CD14-positive monocyte (primary cell): ENCODE measurements around the gene PDE4D. TPM values are rescaled to one million over a fixed set of nuclear protein-coding genes. Genes with fewer than 3 reads are reported as not detected.

ENCODE experiments used
- DNase-seq, 3 donors: peaks; one replicate each; pipeline ENCODE4 v3.0.0-alpha.2; 2011 to 2022
- H2AFZ ChIP-seq: 2 replicates; pipeline ENCODE4 v1.6.0; 2012; ENCODE audit warnings: mild to moderate bottlenecking, low read depth, low read length, inconsistent platforms; ENCODE audit not compliant: insufficient read depth, poor library complexity, severe bottlenecking
- H3K27ac ChIP-seq, 2 donors: 1 replicate in 1 of 2; 2 replicates in 1 of 2; pipeline ENCODE4 v1.5.1; 2012 to 2013; ENCODE audit warnings: low read length in 2 of 2, control low read depth in 1 of 2, inconsistent platforms in 1 of 2, low read depth in 1 of 2, mild to moderate bottlenecking in 1 of 2
- H3K27me3 ChIP-seq, 2 donors: one replicate each; pipeline versions ENCODE4 v1.6.0 to v1.6.1; 2011 to 2013; ENCODE audit warnings: low read length in 2 of 2; ENCODE audit not compliant: control insufficient read depth in 2 of 2, insufficient read depth in 2 of 2
- H3K36me3 ChIP-seq, 2 donors: replicated peaks in 1 of 2; 1 replicate in 1 of 2; 2 replicates in 1 of 2; pipeline versions ENCODE4 v1.5.1 to v1.6.1; 2012 to 2013; ENCODE audit warnings: low read length in 2 of 2, control low read depth in 1 of 2, inconsistent platforms in 1 of 2, mild to moderate bottlenecking in 1 of 2; ENCODE audit not compliant: insufficient read depth in 2 of 2, control insufficient read depth in 1 of 2
- H3K4me1 ChIP-seq, 2 donors: 1 replicate in 1 of 2; 2 replicates in 1 of 2; pipeline versions ENCODE4 v1.5.1 to v1.6.1; 2012 to 2013; ENCODE audit warnings: low read length in 2 of 2, control low read depth in 1 of 2, inconsistent platforms in 1 of 2, mild to moderate bottlenecking in 1 of 2, moderate library complexity in 1 of 2; ENCODE audit not compliant: insufficient read depth in 2 of 2, control insufficient read depth in 1 of 2
- H3K4me2 ChIP-seq: replicated peaks from 2 replicates; pipeline ENCODE3; 2012; ENCODE audit warnings: low read length, moderate library complexity, mild to moderate bottlenecking; ENCODE audit not compliant: poor library complexity, severe bottlenecking; ENCODE audit errors: extremely low read depth
- H3K4me3 ChIP-seq, 3 experiments: fragments of 200-600 bp in 1 of 3; sonication (generic) in 1 of 3; replicated peaks in 1 of 3; 1 replicate in 2 of 3; 2 replicates in 1 of 3; pipeline ENCODE4 v1.5.1; 2011 to 2013; ENCODE audit warnings: low read length in 3 of 3, mild to moderate bottlenecking in 3 of 3, control low read depth in 2 of 3, low read depth in 2 of 3, inconsistent platforms in 1 of 3, moderate library complexity in 1 of 3
- H3K79me2 ChIP-seq: 2 replicates; pipeline ENCODE4 v1.6.0; 2012; ENCODE audit warnings: mild to moderate bottlenecking, control low read depth, inconsistent platforms, low read length, moderate library complexity; ENCODE audit not compliant: insufficient read depth
- H3K9ac ChIP-seq: 2 replicates; pipeline ENCODE4 v1.6.0; 2017; ENCODE audit warnings: low read length, mild to moderate bottlenecking; ENCODE audit not compliant: insufficient read depth, poor library complexity, severe bottlenecking
- H3K9me3 ChIP-seq, 2 donors: replicated peaks in 1 of 2; 1 replicate in 1 of 2; 2 replicates in 1 of 2; pipeline versions ENCODE4 v1.5.1 to v1.6.1; 2012 to 2013; ENCODE audit warnings: low read length in 2 of 2, control low read depth in 1 of 2; ENCODE audit not compliant: control insufficient read depth in 1 of 2, insufficient read depth in 1 of 2
- H4K20me1 ChIP-seq: 2 replicates; pipeline ENCODE4 v1.6.0; 2012; ENCODE audit warnings: mild to moderate bottlenecking, low read length, control low read depth, moderate library complexity; ENCODE audit not compliant: insufficient read depth
- H3K27ac Mint-ChIP-seq, 7 donors: one replicate each; pipeline ENCODE4 v1.8.0; 2020; ENCODE audit warnings: mild to moderate bottlenecking in 7 of 7, mixed read lengths in 7 of 7, moderate library complexity in 6 of 7, inconsistent platforms in 2 of 7
- H3K27me3 Mint-ChIP-seq, 3 donors: one replicate each; pipeline ENCODE4 v1.8.0; 2021 to 2022; ENCODE audit warnings: low read depth in 3 of 3, mild to moderate bottlenecking in 3 of 3, mixed read lengths in 3 of 3, moderate library complexity in 3 of 3, inconsistent platforms in 1 of 3
- H3K36me3 Mint-ChIP-seq, 2 donors: one replicate each; pipeline ENCODE4 v1.8.0; 2020; ENCODE audit warnings: mixed read lengths in 2 of 2, inconsistent platforms in 1 of 2, mild to moderate bottlenecking in 1 of 2
- H3K4me1 Mint-ChIP-seq: one replicate; pipeline ENCODE4 v1.8.0; 2020; ENCODE audit warnings: mild to moderate bottlenecking, mixed read lengths
- H3K4me3 Mint-ChIP-seq, 2 donors: one replicate each; pipeline ENCODE4 v1.8.0; 2020; ENCODE audit warnings: mild to moderate bottlenecking in 2 of 2, mixed read lengths in 2 of 2, moderate library complexity in 1 of 2
- H3K9me3 Mint-ChIP-seq, 7 donors: one replicate each; pipeline ENCODE4 v1.8.0; 2020 to 2022; ENCODE audit warnings: mixed read lengths in 7 of 7, mild to moderate bottlenecking in 6 of 7, moderate library complexity in 6 of 7, inconsistent platforms in 2 of 7
- CTCF ChIP-seq: fragments of 200-600 bp; IDR thresholded peaks from one replicate; pipeline ENCODE4 v1.8.0; 2022; ENCODE audit warnings: antibody characterized with exemption, mild to moderate bottlenecking
- WGBS: methylation state at CpG from one replicate; pipeline ENCODE4 v1.1.5; 2013; ENCODE audit warnings: missing lambda C conversion rate; ENCODE audit not compliant: insufficient coverage; 5-methylcytosine and 5-hydroxymethylcytosine counted together
- intact Hi-C, 2 donors: fragments of 100-400 bp; cut with micrococcal nuclease; formaldehyde crosslinking; loops; one replicate each; pipeline versions ENCODE4 v1.15.0 to v1.15.1; 2023
- polyA plus RNA-seq, 3 donors: library from polyadenylated mRNA; depleted of rRNA in 1 of 3; unstranded in 2 of 3; stranded (reverse) in 1 of 3; fragments of 300-500 nt in 2 of 3; fragments of >200 nt in 1 of 3; fragmentation: Illumina TruSeq in 2 of 3; gene quantifications; 1 replicate in 2 of 3; 2 replicates in 1 of 3; pipeline ENCODE4 v1.2.3, GENCODE V29; 2012 to 2021

PDE4D gene
- polyA plus RNA-seq, 3 donors: 1.9 to 3.4 (median 2.8) TPM

GRCh38 chr5:59694411-59694810 lies 199.1 kb downstream of the PDE4D start:
- no peak overlapping the region for H3K27ac ChIP-seq
- H3K4me1 Mint-ChIP-seq: no peaks in the 10 kb centered on the region
- no peaks in the 10 kb centered on the region for H3K9me3 ChIP-seq
- H2AFZ ChIP-seq: no peak overlapping the region
- TF ChIP-seq CTCF: no peak
- no peaks in the 10 kb centered on the region for H3K4me1 ChIP-seq
- H3K9ac ChIP-seq: no peak overlapping the region
- DNase-seq: no peak
- peaks cover 0 to 7% (median 0%) of the 10 kb centered on the region in 7 donors for H3K9me3 Mint-ChIP-seq
- H3K4me3 ChIP-seq: no peak overlapping the region
- H3K36me3 ChIP-seq: no peaks in the 10 kb centered on the region
- no CpG with 5 or more reads among the region's 4 CpGs for WGBS
- H3K4me2 ChIP-seq: no peak overlapping the region
- no peaks in the 10 kb centered on the region for H4K20me1 ChIP-seq
- H3K79me2 ChIP-seq: no peaks in the 10 kb centered on the region
- peaks cover 0 to 2% (median 1%) of the 10 kb centered on the region in 3 donors for H3K27me3 Mint-ChIP-seq
- H3K27ac Mint-ChIP-seq: no peak overlapping the region
- no peak overlapping the region for H3K4me3 Mint-ChIP-seq
- no peaks in the 10 kb centered on the region for H3K27me3 ChIP-seq
- intact Hi-C loops: no loop called here
- no peaks in the 10 kb centered on the region for H3K36me3 Mint-ChIP-seq

GRCh38 chr5:59693492-59694309 lies 199.8 kb downstream of the PDE4D start:
- Histone ChIP-seq H2AFZ (no peak overlapping the region), H3K9me3 (no peaks in the 10 kb centered on the region), H3K4me1 (no peaks in the 10 kb centered on the region), H3K4me3 (no peak overlapping the region), H4K20me1 (no peaks in the 10 kb centered on the region), H3K27ac (no peak overlapping the region), H3K79me2 (no peaks in the 10 kb centered on the region), H3K9ac (no peak overlapping the region), H3K27me3 (no peaks in the 10 kb centered on the region), H3K36me3 (no peaks in the 10 kb centered on the region), H3K4me2 (no peak overlapping the region)
- H3K9me3 Mint-ChIP-seq: peaks cover 0 to 10% (median 0%) of the 10 kb centered on the region in 7 donors
- H3K27me3 Mint-ChIP-seq: peaks cover 0 to 2% (median 1%) of the 10 kb centered on the region in 3 donors
- WGBS: no CpG with 5 or more reads among the region's 6 CpGs
- TF ChIP-seq CTCF: no peak
- H3K4me3 Mint-ChIP-seq: no peak overlapping the region
- DNase-seq: no peak
- no peaks in the 10 kb centered on the region for H3K36me3 Mint-ChIP-seq
- intact Hi-C loops: no loop called here
- no peak overlapping the region for H3K27ac Mint-ChIP-seq
- no peaks in the 10 kb centered on the region for H3K4me1 Mint-ChIP-seq
